HG03520 (cell line): Measurements from ENCODE around the gene TINAGL1.

Experiments
- ATAC-seq: cut with Tn5 transposase; IDR thresholded peaks from one replicate; pipeline ENCODE4 v1.9.1; 2021; ENCODE audit warnings: mild to moderate bottlenecking, moderate library complexity; ENCODE audit not compliant: unreplicated experiment

The TINAGL1 gene

DNA sequence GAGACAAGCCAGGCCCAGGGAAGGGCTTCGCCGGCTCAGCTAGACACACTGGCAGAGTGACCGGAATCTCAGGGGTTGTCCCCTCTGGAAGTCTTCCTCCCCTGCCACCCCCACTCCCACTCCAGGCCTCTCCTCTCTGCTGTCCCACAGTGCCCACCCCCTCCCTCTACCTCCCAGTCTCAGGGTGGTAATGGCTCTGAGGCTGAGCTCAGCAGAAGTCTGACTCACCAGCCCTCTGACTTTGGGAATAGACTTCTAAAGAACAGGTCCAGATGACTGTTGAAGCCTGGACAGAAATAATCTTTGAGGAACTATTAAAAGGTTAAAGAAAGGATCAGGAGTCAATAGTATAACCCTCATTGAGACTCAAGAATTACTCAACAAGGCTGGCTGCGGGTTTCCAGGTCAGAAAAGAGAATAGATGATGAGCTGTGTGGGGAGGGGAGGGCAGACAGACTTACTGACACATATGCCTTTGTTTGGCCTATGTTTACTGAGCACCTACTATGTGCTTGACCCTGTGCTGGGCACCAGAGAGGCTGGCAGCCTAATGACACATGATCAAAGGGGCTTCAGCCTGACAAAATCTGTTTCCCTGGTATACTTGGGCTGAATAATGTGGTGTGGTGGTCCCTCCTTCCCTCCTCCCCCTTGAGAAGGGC, 49.4 kb downstream of the TINAGL1 start:
- ATAC-seq: no peak

DNA sequence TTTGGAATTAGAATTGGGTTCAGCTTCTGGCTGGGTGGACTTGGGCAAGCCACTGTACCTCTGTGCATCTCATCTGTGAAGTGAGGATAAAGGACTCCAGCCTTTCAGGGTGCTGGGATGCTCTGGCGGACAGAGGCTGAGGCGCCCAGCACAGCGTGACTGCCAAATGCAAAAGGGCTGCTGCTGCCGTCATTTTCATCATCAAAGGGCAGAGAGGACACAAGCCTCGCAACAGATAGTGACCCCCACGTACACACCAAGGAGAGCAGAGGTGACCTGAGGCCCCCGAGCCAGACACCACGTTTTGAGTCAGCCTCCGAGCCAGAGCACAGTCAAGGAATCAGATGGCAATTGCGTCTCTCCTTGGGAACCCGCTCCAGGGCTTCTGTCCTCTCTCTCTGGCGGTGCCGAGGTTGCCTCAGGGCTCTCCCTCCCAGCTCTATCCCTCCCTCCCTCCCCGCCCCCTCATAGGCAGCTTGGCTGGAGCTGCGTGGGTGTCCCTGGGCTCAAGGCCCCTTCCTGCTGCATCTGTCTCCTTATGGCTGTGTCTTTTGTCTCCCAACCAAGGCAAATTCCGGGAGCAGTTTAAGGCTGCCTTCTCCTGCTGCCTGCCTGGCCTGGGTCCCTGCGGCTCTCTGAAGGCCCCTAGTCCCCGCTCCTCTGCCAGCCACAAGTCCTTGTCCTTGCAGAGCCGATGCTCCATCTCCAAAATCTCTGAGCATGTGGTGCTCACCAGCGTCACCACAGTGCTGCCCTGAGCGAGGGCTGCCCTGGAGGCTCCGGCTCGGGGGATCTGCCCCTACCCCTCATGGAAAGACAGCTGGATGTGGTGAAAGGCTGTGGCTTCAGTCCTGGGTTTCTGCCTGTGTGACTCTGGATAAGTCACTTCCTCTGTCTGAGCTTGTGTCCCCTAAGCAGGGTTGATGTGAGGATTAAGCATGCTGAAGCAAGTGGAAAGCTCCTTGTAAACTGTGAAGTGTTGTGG, 50.2 kb downstream of the TINAGL1 start:
- ATAC-seq: no peak

DNA sequence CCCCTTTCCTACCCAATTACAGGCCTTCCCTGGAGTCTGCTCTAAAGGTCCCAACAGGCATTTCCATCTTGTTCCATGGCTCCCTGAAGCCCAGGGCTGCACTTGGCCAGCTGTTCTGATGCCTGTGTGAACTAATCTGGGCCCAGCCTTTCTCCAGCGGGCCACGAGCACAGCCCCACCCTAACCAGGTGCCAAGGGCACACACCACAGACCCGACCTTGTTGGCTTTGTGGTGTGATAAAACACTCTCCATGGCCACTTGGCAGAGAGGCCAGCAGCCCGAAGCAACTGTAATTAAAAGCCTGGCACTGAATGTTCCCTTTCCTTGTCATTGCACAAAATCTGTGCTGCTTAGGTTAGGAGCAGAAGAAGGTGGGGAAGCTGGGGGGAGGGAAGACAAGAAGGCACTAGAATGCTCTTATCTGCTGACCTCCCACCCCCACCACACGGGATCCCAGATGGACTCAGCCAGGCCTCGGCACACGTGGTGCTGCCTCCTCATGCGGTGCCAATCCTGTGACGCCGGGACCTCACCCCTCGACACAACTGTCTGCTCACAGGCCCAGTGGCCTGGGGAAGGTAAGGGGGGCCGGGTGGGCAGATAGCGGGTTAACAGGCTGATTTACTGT, 51.1 kb downstream of the TINAGL1 start:
- ATAC-seq: no peak

DNA sequence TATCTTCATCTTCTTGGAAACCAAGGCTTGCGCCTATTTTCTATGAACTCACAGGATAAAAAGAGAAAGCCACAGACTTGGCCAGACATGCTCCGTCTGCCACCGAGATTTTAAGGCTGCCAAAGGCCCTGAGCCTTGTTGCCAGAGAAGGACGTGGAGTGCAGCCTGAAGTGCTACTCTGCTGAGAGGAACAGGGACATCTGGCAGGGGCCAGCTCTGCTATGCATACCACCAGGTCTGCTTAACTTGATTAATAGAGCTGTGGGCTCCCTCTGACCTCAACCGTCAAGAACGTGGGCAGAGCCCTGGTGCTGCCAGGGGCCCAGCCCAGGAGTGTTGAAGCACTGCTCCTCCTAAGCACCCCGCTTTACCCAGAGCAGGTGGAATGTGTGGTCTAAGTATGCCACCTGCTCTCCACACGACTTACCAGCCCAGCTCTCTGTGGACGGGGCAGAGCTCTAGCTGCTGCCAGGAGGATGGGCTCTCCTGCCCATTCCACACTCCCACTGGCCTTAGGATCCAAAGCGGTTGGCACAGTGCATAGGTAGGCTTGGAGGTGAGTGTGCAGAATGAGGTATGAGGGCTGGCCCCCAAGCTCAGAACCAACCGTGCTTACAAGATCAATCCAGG, 51.7 kb downstream of the TINAGL1 start:
- ATAC-seq: no peak

DNA sequence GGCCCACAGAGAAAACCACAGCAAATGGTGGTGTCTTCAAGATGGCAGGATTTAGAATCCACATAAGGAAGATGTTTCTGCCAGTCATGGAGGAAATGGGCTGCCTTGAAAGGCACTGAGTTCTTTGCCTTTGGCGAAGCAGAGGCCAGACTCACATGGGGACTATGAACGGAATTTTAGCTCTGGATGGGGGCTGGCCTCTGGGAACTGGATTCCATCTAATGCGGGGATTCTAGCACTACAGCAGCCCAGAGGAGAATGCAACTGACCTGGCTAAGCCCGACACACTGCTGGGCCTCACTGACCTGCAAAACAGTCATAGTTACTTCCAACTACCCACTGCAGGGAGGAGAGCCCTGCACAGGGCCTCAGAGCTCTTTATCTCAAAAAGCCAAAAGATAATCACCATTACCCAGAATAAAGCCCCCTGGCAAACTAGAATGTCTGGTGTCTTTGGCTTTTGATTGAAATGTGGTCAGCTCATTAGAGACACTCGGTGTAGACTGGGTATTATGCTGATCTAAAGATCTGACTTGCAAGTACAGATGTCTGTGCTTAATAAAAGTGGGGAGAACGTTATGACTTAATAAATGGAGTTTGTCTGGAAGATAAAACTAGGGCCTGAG, 52.7 kb downstream of the TINAGL1 start:
- no peak for ATAC-seq

DNA sequence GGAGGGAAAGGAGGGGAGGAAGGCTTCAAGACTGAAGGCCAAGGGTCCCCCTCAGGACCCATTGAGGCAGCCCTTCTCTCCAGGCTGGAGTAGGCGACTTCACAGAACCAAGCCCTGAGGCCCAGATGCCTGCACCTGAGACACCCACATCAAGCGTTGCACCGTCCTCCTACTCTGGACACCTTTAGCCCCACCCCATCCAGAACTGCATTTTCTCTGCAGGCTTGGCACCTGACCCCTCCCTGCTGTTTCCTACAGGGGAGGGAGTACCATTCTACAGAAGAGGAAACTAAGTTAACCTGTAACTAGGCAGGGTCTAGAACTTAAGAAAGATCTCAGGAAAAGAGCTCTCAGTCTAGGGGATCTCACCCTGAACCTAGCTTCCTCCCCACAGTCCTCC, 56.3 kb downstream of the TINAGL1 start:
- ATAC-seq: no peak

DNA sequence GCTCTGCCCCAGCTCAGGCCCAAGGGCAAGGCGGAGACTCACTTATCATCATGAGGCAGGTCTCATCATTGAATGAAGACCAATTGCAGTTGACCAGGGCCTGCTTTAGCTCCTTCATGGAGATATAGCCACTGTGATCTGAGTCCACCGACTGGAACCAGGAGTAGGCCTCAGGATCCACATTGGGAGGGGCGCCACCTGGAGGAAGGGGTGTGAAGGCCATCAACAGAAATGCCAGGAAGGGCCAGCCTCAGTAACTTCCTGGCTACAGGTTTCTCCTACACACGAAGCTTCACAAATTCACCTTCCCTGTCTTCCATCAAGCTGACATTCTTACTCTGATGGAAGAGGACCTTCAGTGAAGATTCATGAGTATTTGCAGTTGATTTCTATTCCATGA, 56.8 kb downstream of the TINAGL1 start:
- no peak for ATAC-seq
